K562 (cell line): ENCODE measurements around the gene NFATC3. TPM values are rescaled to one million over a fixed set of nuclear protein-coding genes. Genes with fewer than 3 reads are reported as not detected.

Experiments used
- ARNT ChIP-seq, 2 experiments: fragments of 450-650 bp; IDR thresholded peaks; 2 replicates each; pipeline ENCODE4 v1.6.1; 2016; ENCODE audit warnings: mild to moderate bottlenecking in 1 of 2
- CCNT2 ChIP-seq: IDR thresholded peaks from 2 replicates; pipeline ENCODE4 v1.6.1; 2011; ENCODE audit warnings: borderline replicate concordance, low read depth, mild to moderate bottlenecking, moderate library complexity, mixed read lengths, low read length; ENCODE audit not compliant: insufficient read length; ENCODE audit errors: extremely low read depth
- KLF6 ChIP-seq: fragments of 250-450 bp; sonication (Bioruptor Pico); IDR thresholded peaks from 2 replicates; pipeline ENCODE4 v1.4.0; 2020; ENCODE audit warnings: mild to moderate bottlenecking, moderate library complexity, borderline replicate concordance
- MEF2D ChIP-seq: conservative IDR thresholded peaks from 2 replicates; pipeline ENCODE4 v1.6.1; 2016; ENCODE audit warnings: low read depth, missing genetic modification characterization, missing compliant biosample characterization
- MIER1 ChIP-seq: fragments of 450-650 bp; IDR thresholded peaks from 2 replicates; pipeline ENCODE4 v1.6.1; 2016; ENCODE audit warnings: antibody characterized with exemption, mild to moderate bottlenecking, low read depth
- PCBP1 ChIP-seq: fragments of 200-400 bp; formaldehyde crosslinking; IDR thresholded peaks from 2 replicates; pipeline ENCODE4 v1.6.1; 2018; ENCODE audit warnings: mild to moderate bottlenecking, low read depth, low read length; ENCODE audit not compliant: poor library complexity, severe bottlenecking
- RUNX1 ChIP-seq: sonication (generic); IDR thresholded peaks from 2 replicates; pipeline ENCODE4 v1.6.1; 2016; ENCODE audit warnings: antibody characterized with exemption, low read depth
- SMARCA4 ChIP-seq: fragments of 450-650 bp; IDR thresholded peaks from 2 replicates; pipeline ENCODE4 v1.6.1; 2016
- STAG1 ChIP-seq: sonication (generic); formaldehyde crosslinking; IDR thresholded peaks from 2 replicates; pipeline ENCODE4 v1.5.0; 2020; ENCODE audit warnings: missing genetic modification reagents, borderline replicate concordance
- U2AF1 ChIP-seq: fragments of 200-400 bp; formaldehyde crosslinking; optimal IDR thresholded peaks from 2 replicates; pipeline ENCODE3; 2017; ENCODE audit warnings: mild to moderate bottlenecking, low read depth, low read length, moderate library complexity
- ZNF134 ChIP-seq: fragments of 250-450 bp; sonication (Bioruptor Pico); conservative IDR thresholded peaks from 2 replicates; pipeline ENCODE4 v1.4.0; 2020
- ZNF707 ChIP-seq: fragments of 250-450 bp; sonication (Bioruptor Pico); conservative IDR thresholded peaks from 2 replicates; pipeline ENCODE4 v1.8.0; 2022; ENCODE audit warnings: inconsistent platforms, mild to moderate bottlenecking, moderate library complexity
- ZNF77 ChIP-seq: fragments of 250-450 bp; sonication (Bioruptor Pico); IDR thresholded peaks from 2 replicates; pipeline ENCODE4 v1.5.0; 2020
- polyA plus RNA-seq, 8 experiments: library from polyadenylated mRNA; depleted of rRNA in 4 of 8; stranded (reverse) in 5 of 8; unstranded in 3 of 8; fragments of >200 nt; fragmentation: Nextera tagmentation in 2 of 8; fragmentation: Illumina TruSeq in 1 of 8; extraction: Ambion mirVana in 2 of 8; extraction: Trizol in 1 of 8; gene quantifications; 2 replicates each; pipeline versions ENCODE4 v1.2.1 to v1.2.3, GENCODE V29; 2011 to 2014; ENCODE audit warnings: inconsistent platforms in 1 of 8, missing spikeins in 1 of 8
- total RNA-seq, 7 experiments: library from RNA; depleted of rRNA in 6 of 7; stranded (reverse); fragments of >200 nt in 6 of 7; fragmentation: Illumina TruSeq in 2 of 7; extraction: Trizol in 2 of 7; gene quantifications; 2 replicates each; pipeline versions ENCODE4 v1.2.1 to v1.2.3, GENCODE V29; 2011 to 2021; ENCODE audit warnings: low replicate concordance in 1 of 7
- TF ChIP-seq, protein P1 (sequence below), 2 experiments: fragments of 450-650 bp in 1 of 2; sonication (generic) in 1 of 2; formaldehyde crosslinking in 1 of 2; IDR thresholded peaks in 1 of 2; conservative IDR thresholded peaks in 1 of 2; 2 replicates each; pipeline versions ENCODE4 v1.6.1 to v1.8.1; 2016 to 2023; ENCODE audit warnings: mild to moderate bottlenecking in 2 of 2, moderate library complexity in 2 of 2, inconsistent platforms in 1 of 2, missing genetic modification reagents in 1 of 2
- TF ChIP-seq, protein P2 (sequence below): fragments of 450-650 bp; formaldehyde crosslinking; IDR thresholded peaks from 2 replicates; pipeline ENCODE4 v1.4.0; 2022; ENCODE audit warnings: missing genetic modification characterization
- TF ChIP-seq, protein P3 (sequence below): sonication (generic); formaldehyde crosslinking; IDR thresholded peaks from 2 replicates; pipeline ENCODE4 v1.8.0; 2022; ENCODE audit warnings: missing genetic modification reagents, mild to moderate bottlenecking, borderline replicate concordance
- TF ChIP-seq, protein P4 (sequence below): sonication (generic); formaldehyde crosslinking; IDR thresholded peaks from 2 replicates; pipeline ENCODE4 v1.8.1; 2023; ENCODE audit warnings: mild to moderate bottlenecking, missing genetic modification reagents
- TF ChIP-seq, protein P5 (sequence below): sonication (generic); formaldehyde crosslinking; IDR thresholded peaks from 2 replicates; pipeline ENCODE4 v1.9.0; 2022; ENCODE audit warnings: mild to moderate bottlenecking, missing genetic modification reagents

The NFATC3 gene
- total and polyA plus RNA-seq, 9 of the 15 experiments (the other 6 are each of a cell fraction or from before 2014, with no cell fraction given) = 15.7 to 98.4 (median 59.4) TPM

DNA sequence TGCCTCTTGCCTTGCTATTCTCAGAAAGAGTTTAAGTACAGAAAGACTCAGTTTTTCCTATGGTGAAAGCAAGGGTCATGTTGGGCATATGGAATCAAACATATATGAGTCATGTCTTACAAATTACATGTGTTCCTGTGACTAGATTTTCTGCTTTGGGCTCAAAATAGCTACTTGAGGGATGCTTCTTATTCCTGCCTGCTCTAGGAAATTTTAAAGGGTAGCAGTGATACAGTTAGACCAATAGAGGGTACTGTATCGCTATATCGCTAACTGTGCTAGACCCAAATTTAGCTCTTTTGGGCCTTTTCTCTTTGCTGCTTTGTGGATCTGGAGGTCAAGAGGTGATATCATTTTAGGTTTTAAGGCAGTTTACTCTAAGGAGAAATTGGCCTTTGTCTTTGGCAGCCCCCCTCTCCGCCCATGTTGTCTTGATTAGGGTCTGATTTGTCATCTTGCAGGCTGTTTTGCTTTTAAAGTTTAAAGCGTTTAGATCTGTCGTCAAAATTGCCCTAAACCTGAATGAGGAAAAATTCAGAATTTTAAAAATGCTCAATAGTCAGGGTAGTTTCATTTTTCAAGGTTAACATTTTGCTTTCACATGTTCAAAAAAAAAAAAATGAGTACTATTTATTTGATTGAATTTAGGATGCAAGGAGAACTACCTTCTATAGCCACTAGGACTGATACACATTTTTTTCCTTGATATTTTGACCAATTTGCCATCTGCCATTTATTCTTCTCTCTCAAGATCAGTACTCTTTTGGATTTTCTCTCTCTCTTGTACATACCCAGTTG lies 8.8 kb downstream of the NFATC3 start (continued):
- TF ChIP-seq, protein P1, sequence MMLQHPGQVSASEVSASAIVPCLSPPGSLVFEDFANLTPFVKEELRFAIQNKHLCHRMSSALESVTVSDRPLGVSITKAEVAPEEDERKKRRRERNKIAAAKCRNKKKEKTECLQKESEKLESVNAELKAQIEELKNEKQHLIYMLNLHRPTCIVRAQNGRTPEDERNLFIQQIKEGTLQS (IDR thresholded peaks at IDR 0.05) = peak; percentile 42; the same call in 1 of the 2 replicates
- TF ChIP-seq, protein P1 (CRISPR knock-in tag; conservative IDR thresholded peaks at IDR 0.05) = no peak
- TF ChIP-seq STAG1 (CRISPR knock-in tag) (no peak), MIER1 (no peak), KLF6 (no peak), PCBP1 (no peak), ZNF134 (CRISPR knock-in tag) (no peak), SMARCA4 (peak; percentile 62), RUNX1 (no peak), ARNT (IDR thresholded peaks at IDR 0.05) (peak in 1 of 2 experiments; percentile 55; a peak in 1 of 4 replicates), ZNF77 (CRISPR knock-in tag) (no peak), MEF2D (tag) (peak; percentile 75), ZNF707 (no peak), U2AF1 (no peak), CCNT2 (no peak)
- TF ChIP-seq, protein P2, sequence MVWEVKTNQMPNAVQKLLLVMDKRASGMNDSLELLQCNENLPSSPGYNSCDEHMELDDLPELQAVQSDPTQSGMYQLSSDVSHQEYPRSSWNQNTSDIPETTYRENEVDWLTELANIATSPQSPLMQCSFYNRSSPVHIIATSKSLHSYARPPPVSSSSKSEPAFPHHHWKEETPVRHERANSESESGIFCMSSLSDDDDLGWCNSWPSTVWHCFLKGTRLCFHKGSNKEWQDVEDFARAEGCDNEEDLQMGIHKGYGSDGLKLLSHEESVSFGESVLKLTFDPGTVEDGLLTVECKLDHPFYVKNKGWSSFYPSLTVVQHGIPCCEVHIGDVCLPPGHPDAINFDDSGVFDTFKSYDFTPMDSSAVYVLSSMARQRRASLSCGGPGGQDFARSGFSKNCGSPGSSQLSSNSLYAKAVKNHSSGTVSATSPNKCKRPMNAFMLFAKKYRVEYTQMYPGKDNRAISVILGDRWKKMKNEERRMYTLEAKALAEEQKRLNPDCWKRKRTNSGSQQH (CRISPR knock-in tag) = no peak
- TF ChIP-seq, protein P3, sequence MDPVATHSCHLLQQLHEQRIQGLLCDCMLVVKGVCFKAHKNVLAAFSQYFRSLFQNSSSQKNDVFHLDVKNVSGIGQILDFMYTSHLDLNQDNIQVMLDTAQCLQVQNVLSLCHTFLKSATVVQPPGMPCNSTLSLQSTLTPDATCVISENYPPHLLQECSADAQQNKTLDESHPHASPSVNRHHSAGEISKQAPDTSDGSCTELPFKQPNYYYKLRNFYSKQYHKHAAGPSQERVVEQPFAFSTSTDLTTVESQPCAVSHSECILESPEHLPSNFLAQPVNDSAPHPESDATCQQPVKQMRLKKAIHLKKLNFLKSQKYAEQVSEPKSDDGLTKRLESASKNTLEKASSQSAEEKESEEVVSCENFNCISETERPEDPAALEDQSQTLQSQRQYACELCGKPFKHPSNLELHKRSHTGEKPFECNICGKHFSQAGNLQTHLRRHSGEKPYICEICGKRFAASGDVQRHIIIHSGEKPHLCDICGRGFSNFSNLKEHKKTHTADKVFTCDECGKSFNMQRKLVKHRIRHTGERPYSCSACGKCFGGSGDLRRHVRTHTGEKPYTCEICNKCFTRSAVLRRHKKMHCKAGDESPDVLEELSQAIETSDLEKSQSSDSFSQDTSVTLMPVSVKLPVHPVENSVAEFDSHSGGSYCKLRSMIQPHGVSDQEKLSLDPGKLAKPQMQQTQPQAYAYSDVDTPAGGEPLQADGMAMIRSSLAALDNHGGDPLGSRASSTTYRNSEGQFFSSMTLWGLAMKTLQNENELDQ (CRISPR knock-in tag) = no peak
- TF ChIP-seq, protein P4, sequence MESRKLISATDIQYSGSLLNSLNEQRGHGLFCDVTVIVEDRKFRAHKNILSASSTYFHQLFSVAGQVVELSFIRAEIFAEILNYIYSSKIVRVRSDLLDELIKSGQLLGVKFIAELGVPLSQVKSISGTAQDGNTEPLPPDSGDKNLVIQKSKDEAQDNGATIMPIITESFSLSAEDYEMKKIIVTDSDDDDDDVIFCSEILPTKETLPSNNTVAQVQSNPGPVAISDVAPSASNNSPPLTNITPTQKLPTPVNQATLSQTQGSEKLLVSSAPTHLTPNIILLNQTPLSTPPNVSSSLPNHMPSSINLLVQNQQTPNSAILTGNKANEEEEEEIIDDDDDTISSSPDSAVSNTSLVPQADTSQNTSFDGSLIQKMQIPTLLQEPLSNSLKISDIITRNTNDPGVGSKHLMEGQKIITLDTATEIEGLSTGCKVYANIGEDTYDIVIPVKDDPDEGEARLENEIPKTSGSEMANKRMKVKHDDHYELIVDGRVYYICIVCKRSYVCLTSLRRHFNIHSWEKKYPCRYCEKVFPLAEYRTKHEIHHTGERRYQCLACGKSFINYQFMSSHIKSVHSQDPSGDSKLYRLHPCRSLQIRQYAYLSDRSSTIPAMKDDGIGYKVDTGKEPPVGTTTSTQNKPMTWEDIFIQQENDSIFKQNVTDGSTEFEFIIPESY (CRISPR knock-in tag) = peak; percentile 59; the same call in 1 of the 2 replicates
- TF ChIP-seq, protein P5, sequence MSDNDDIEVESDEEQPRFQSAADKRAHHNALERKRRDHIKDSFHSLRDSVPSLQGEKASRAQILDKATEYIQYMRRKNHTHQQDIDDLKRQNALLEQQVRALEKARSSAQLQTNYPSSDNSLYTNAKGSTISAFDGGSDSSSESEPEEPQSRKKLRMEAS (CRISPR knock-in tag) = no peak
